GM18499 (cell line): Measurements from ENCODE around the gene RDH16.

Experiments used
- ATAC-seq: cut with Tn5 transposase; IDR thresholded peaks from one replicate; pipeline ENCODE4 v1.9.1; 2021; ENCODE audit warnings: moderate number of reproducible peaks; ENCODE audit not compliant: insufficient read depth, unreplicated experiment

The RDH16 gene, protein sequence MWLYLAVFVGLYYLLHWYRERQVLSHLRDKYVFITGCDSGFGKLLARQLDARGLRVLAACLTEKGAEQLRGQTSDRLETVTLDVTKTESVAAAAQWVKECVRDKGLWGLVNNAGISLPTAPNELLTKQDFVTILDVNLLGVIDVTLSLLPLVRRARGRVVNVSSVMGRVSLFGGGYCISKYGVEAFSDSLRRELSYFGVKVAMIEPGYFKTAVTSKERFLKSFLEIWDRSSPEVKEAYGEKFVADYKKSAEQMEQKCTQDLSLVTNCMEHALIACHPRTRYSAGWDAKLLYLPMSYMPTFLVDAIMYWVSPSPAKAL

DNA sequence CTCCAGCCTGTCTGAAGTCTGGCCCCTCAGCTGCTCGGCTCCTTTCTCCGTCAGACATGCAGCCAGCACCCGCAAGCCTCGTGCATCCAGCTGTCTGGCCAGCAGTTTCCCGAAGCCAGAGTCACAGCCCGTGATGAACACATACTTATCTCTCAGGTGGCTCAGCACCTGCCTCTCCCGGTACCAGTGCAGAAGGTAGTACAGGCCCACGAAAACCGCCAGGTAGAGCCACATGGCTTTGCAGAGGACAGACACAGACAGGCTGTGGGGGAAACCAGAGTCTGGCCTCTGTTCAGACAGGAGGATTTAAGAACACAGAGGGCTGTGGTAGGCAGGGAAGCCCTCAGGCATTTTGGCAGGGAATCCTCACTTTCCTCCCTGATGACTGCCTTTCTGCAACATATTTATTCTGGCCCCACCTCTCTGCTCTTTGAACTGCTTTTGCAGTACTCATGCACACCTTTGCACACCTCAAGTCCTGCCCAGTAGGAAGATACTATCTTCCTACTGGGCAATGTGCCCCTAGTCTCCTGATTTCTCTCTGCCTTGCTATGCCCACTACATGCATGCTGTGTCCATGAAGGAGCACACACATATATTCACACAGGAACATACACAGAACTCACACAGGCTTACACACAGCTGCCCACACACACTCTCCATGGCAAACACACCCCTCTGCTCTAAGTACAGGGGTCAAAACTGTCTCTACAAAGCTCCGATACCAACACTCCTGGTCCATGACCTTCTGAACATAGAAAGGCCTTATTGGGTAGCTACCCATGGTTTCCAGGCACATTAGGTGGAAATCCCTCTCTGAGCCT lies at the start of gene RDH16:
RDH16 (minus strand) TSS at position 380 of the 824 bp plus-strand sequence; CDS start at position 234, 146 bp downstream.
- ATAC-seq, result no peak

DNA sequence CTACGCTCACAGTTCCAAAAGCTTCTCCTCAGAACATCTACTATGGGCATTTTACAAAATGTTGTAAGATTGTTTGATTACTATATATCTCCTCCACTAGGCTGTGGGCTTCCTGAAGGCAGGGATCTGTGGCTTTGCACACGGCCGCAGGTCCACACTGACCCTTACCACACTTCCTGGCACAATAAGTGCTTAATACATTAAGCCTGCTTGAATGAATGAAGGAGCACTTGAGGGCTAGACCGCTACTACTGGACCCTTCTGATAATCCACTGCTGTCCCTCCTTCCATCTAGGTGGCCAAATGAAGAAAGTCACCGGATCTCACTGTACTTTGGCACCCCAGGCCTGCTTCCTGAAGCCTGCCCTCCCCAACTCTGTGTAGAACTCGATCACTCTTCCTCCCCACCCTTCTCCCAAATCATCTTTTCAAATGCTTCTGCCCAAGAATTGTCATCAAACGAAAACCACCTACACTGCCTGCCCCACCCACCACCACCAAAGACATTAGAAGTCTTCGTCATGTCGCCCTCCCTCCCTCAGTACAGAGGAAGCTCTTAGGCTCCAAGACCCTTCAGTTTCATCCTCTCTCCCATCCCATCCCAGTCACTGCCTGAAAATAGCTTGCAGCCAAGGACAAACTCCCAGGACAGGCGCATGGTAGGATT lies 49.5 kb upstream of the RDH16 start:
- no peak for ATAC-seq

DNA sequence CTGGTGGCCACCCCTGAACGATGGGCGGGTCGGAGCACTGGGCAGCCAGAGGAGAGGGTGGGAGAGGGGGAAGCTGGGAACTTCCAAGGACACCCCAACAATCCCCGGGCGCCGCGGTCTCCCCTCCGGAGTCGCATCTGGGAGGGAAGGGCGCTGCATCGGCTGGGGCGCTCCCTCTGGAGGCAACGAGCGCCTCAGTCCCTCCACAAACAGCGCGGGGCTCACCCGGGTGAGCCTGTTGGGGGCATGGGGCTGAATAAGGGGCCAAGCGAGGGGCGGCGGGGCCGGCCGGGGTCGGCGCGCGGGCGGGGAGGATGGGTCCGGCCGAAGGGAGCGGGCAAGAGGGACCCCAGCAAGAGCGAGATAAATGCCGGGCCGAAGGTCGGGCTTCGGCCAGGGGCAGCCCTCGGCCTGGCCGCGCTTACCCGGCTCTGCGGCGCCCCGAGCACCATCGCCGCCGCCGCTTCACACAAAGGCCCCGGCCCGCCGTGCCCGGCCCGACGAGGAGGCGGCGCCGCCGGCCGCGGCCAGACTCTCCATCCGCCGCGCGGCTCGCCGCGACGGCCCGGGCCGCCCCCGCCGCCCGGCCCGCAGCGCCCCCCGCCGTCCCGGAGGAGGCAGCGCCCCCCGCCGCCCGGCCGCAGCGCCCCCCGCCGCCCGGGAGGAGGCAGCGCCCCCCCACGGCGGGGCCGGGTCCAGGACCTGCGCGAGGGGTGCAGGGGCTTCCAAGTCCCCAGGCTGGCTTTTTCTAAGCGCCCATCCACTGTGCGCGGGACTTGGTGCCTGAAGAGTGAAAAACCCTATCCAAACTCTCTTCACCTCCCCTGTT lies 48.8 kb upstream of the RDH16 start, which contains the start of gene ZBTB39:
ZBTB39 (minus strand) TSS at position 567 of the 829 bp plus-strand sequence. CDS start 1,629 bp downstream, outside the sequence.
- ATAC-seq, result no peak

DNA sequence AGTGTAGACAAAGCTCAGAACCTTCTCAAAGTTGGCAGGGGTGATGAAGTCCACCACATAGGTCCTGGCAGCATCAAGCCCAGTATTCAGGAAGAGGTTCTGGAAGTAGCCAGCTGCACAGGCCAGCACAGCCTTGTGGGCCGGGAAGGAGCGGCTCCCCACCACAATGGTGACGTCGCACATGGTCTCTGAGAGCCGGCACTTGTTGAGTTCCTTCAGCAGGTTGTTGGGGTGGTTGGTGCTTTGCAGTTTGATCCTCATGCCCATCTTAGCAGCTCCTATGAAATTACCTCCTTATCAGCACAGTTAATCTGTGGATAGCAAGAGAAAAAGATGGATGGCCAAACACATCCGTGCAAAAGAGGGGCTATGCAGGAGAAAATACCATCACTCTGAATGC lies 47.2 kb upstream of the RDH16 start:
- no peak for ATAC-seq

DNA sequence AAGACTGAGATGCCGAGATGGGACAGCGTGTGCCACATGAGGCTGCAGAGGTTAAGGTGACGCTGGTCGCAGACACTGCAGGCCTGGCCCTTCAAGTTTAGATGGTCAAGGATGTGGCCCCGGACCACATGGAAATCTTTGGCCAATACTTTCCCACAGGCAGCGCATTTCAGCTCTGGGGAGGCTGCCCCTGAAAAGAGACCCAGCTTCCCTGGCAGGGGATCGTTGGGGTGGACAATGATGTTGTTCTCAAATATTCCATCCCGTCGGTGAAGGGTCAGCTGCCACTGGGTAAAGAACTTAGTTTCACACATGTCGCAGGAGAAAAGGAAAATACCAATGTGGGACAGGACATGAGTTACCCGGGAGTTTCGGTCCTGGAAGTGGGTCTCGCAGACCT lies 46.0 kb upstream of the RDH16 start:
- ATAC-seq, result no peak

DNA sequence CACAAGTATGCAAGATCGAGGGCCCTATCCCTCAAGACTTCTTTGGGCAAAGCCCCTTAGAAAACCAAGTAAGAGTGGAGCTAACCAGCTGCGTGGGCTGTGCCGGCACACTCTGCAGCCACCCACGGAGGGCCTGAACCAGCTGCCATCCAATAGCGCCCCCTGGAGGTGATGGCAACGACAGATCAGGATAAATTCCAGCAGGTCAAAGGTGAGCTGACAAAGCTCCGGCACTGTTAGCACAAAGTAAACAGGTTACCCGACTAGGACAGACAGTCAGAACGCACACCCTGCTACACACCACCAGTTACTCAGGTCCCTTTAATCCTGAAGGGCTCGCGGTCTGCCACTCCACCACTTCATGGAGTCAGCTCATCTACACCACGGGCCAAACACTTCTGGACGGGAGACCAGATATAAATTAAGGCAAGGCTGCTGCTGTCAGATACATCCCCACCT lies 44.1 kb upstream of the RDH16 start:
- ATAC-seq, result no peak

DNA sequence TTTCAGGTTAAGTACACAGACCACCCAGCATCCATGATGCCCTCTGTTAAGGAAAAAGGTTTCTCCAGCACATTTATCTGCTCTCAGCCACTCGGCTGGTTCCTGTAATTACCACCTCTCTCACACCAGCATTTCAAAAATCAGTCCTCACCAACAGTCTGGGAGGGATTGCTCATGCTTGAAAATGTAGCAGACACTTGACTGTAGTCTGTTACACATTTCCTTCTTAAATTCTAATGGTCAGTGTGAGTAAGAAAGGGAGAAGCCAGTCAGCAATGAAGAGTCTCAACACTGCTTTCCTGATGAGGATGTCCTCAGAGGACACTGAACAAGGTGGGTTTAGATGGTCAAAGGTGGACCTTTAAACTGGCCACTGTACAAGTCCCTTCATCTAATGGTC lies 43.0 kb upstream of the RDH16 start:
- ATAC-seq, result no peak

DNA sequence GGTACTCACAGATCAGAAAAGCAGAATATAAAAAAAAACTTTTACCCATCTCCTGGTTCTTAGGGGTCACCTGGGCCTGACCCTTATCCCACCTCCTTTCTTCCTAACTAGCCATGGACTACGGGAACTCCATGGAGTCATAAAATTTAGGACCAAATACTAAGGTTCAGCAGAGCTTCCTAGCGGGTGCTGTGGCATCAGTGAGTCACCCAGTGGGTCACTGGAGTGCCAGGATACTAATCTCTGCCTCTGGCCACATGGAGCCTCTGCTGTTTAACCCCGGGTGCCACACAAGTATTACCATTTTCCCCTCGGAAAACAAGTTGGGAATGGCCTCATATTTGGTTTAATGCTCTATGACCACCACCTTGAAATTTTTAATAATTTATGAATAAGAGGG lies 42.0 kb upstream of the RDH16 start:
- ATAC-seq, result no peak

DNA sequence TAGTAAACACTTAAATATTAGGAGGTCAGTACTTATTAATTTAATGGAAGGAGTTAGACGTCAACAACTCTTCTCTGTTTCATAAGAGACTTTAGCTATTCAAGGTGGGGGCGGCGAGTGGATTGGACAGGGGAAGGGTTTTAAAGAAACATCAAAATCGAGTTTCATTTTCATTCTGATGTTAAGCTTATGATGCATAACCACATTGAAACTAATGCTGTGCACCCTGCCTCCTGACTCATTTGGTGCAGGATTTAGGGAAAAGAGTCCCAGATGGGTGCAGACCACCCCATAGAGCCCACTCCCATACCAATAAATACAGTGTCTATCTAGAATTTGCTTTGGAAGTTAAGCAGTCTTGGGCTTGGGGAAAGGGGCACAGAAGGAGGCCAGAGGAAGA lies 41.6 kb upstream of the RDH16 start:
- ATAC-seq, result peak; percentile 47

DNA sequence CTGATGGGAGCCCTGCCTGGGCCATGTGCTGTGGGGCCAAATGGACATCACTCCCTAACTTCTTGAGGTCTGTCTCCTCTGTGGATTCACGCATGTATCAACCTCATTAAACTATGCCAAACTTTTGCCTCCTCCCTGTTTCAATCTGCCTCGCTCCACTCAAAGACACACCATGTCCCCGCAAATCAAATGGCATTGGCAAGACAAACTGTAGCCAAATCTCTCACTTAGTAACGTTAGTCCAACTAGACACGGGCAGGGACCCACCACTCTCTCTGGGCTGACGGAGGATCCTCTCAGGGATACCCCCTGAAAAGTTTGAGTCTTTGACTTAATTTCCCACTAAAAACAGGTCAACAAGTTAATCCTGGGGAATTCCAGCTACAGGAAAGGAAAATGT lies 40.9 kb upstream of the RDH16 start:
- ATAC-seq, result no peak

DNA sequence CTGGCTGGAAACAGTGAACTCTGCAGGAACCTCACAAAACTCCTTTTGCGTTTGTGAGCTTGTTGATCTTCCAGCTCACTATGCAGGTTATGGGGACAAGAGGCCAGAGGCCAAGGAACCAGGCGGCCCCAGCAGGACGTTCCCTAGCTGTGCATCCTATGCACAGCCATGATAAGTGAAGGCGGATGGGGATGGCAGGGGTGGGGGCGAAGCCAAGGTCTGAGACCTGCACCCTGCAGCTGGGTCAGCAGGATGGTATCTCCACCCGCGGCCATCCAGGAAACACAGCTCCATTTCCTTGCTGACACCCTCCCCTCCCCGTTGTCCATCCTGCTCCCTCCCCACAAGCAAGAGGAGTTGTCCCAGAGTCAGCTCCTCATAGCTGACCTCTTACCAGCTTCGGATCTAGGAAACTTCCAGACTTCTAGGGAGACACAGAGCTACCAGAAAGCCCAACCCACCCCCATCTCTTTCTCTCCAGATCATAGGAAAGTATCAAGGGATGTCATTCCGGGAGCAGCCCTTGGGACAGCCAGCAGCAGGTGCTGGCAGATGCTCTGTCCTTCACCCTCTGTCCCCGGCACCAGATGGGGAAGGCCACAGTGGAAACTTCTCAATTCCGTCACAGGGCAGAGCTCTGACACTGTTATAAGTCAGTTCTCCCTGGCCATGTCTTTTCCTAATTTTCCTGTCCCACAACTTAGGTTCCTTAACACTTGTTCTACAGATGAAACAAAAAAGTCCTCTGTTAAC lies 39.6 kb upstream of the RDH16 start:
- no peak for ATAC-seq

DNA sequence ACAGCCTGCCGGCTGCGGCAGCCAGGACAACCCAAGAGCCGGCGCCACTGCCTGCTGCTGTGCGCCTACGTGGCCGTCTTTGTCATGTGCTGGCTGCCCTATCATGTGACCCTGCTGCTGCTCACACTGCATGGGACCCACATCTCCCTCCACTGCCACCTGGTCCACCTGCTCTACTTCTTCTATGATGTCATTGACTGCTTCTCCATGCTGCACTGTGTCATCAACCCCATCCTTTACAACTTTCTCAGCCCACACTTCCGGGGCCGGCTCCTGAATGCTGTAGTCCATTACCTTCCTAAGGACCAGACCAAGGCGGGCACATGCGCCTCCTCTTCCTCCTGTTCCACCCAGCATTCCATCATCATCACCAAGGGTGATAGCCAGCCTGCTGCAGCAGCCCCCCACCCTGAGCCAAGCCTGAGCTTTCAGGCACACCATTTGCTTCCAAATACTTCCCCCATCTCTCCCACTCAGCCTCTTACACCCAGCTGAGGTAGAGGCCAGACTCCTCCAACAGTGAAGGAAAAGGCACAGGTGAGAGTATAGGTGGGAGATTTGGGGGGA lies 38.6 kb upstream of the RDH16 start:
- ATAC-seq, result no peak

DNA sequence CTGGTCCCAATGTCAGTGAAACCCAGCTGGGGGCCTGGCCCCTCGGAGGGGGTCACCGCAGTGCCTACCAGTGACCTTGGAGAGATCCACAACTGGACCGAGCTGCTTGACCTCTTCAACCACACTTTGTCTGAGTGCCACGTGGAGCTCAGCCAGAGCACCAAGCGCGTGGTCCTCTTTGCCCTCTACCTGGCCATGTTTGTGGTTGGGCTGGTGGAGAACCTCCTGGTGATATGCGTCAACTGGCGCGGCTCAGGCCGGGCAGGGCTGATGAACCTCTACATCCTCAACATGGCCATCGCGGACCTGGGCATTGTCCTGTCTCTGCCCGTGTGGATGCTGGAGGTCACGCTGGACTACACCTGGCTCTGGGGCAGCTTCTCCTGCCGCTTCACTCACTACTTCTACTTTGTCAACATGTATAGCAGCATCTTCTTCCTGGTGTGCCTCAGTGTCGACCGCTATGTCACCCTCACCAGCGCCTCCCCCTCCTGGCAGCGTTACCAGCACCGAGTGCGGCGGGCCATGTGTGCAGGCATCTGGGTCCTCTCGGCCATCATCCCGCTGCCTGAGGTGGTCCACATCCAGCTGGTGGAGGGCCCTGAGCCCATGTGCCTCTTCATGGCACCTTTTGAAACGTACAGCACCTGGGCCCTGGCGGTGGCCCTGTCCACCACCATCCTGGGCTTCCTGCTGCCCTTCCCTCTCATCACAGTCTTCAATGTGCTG lies 38.0 kb upstream of the RDH16 start:
- ATAC-seq, result no peak

DNA sequence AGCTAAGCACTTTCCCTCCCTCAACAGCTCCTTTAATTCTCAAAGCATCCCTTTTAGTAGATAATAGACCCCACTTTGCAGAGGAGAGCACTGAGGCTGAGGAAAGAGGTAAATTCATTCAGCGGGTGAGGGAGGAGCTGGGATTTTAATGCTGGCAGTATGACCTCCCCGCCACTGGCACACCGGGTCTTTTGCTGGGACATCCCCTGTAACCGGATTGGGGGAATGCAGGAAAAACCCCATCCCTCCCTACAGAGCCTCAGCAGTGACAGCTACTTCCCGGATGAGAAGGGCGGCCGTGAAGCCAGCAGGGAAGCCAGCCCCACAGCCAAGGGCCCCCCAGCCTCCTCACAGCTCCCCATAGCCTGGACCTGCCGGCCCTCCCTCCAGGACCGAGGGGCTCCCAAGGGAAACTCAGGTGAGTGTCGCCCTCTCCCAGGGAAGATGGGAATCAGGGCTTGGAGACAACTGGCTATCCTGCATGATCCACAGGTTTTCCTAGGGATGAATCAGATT lies 36.9 kb upstream of the RDH16 start:
- no peak for ATAC-seq

DNA sequence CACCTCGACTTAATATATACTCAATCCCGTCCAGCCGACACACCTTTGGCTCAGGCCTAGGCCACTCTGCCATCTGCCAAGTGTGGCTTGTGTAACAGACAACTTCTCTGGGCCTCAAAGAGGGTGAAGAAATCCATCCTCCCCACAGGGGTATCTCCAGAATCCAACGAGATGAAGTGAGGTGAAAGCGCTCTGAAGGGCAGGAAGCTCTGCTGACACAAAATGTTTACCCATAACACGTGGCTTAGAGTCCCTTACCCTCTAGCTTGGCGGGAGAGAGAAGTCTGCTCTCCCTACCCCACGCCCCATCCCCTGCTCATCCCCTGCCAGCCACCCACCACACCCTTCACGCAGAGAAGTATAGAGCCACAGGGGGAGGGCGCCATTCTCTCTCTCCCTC lies 35.9 kb upstream of the RDH16 start:
- ATAC-seq, result no peak

DNA sequence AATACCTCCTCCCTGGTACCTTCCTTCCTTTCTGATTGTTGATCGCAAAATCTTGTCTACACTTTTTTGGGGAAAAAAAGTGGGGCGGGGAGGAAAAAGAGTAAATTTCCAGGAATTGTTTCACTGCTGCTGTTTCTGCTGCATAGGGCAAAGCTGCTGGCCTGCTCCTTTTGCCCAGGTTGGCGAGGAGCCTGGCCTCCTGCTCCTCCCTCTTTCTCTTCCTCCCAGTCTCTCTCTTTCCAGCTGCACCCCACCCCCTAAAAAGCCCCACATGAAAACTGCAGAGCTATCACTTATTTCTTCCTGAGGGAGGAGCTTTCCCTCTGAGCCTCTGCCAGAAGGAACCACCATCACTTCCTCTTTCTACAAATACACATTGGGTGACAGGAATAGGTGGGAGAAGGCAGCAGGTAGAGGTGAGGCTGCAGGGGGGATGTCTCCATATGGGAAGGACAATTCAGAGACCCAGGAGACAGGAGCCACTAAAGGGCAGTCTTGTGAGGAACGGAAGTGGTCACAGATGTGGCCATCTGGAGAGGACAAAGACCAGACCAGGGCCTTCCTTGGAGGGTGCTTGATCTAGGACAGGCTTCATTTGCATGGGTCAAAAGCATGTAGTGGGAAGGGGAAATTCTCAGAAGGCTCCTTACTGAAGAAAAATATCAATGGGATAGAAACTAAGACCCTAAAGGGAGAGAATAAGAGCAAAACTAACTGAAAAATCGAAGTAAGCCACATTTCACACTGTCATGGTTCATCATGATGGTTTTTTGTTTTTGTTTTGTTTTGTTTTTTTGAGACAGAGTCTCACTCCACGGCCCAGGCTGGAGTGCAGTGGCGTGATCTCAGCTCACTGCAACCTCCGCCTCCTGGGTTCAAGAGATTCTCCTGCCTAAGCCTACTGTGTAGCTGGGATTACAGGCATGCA lies 34.2 kb upstream of the RDH16 start:
- no peak for ATAC-seq

DNA sequence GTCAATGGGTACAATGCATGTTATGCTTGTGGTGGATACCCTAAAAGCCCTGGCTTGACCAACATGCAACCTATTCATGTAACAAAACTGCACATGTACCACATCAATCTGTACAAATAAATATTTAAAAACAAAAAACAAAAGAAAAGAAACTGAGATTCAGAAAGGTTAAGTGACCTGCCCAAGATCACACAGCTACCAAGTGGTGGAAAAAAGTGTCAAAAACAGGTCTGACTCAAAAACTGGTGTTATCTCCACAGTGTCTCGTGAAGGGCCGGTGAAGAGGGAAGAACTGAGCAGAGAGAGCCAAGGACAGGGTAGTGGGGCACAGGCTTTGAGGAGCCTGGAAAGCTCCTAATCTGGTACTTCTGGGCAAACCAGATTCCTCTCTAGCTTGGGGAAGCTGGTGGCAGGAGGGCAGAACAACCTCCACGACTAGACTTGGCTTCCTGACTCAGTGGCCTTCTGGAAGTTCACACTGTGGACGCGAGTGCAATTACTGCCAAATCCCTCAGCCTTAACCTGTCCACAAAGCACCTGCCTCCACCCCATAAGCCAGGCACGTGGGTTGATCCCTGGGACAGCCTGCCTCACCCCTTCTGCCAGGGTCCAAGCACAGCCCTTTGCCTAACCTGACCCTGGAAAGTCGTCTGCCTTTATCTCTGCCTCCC lies 33.4 kb upstream of the RDH16 start:
- no peak for ATAC-seq
